Measurements from ENCODE around the gene PDCD11. TPM values are rescaled to one million over a fixed set of nuclear protein-coding genes. Genes with fewer than 3 reads are reported as not detected.
A peak's percentile ranks its signal among the peaks of the same experiment; 100 is the strongest.

The PDCD11 gene
- total RNA-seq, 1 experiment from 2014 or later, result 33.7 TPM

DNA sequence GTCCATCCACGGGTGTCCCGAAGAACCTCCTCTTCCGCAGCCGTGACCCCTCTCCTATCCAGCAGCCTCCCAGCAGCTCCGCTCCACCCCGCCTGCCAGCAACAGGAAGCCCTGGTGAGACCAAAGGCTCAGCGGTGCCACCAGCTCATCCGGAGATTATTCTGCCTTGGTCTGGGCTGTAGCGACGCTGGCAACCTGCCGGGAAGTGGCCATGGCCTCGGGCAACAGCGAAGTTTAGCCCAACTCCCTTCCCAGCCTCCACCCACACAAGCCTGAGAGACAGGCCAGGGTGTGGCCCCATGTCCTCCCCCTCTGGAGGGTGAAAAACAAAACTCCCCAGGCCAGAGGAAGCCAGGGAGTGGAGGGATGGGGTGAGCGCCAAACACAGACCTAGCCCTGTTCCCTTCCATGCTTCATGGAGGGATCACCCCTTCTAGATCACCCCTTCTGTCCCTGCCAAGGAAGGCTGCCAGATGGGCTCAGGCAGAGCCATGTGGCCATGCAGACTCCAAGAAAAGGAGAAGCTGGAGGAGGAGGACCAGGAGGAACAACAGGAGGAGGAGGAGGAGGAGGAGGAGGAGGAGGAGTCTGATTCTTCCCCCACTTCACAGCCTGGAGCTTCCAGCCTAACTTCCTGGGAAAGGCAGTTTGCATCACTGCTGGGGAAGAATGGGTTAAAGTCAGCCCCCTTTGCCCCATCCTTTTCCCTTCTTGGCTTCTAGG, 54.8 kb downstream of the PDCD11 start:
- DNase-seq (ENCODE audit: low spot score), result peak; percentile 88

DNA sequence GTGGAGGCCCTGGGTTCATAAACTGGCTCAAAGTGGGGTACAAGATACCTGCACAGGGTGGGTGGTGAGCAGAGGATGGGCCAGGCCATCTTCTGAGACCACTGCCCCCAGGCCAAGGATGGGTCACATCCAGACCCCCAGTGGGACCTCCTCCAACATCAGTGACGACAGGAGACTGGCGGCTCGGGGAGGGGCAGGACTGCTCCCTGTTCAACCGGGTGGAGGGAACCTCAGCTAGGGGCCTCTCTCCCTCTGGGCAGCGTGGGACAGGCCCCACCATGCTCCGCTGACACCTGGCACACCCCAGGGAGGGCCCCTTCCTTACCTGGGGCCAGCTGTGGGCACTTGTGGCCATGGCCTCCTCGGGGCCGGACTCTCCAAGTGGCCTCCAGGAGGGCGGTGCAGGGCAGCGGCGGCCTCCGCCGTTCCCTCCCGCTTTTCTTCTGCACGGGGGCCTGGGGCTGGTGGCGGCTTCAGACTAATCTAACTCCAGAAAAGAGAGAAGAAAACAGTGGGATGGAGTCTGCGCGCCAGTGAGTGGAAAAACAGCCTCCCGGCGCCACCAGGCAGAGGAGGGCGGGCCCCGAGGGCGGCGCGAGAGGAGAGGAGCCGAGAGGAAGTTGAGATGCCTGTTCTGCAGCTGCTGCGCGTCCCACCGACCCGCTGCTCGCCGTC, 55.5 kb downstream of the PDCD11 start, which contains the start of gene CALHM2:
TSS of gene CALHM2 (minus strand) at position 540 of the 675 bp plus-strand sequence. CDS start 2,429 bp downstream, outside the sequence.
- DNase-seq (ENCODE audit: low spot score), result peak; percentile 26

DNA sequence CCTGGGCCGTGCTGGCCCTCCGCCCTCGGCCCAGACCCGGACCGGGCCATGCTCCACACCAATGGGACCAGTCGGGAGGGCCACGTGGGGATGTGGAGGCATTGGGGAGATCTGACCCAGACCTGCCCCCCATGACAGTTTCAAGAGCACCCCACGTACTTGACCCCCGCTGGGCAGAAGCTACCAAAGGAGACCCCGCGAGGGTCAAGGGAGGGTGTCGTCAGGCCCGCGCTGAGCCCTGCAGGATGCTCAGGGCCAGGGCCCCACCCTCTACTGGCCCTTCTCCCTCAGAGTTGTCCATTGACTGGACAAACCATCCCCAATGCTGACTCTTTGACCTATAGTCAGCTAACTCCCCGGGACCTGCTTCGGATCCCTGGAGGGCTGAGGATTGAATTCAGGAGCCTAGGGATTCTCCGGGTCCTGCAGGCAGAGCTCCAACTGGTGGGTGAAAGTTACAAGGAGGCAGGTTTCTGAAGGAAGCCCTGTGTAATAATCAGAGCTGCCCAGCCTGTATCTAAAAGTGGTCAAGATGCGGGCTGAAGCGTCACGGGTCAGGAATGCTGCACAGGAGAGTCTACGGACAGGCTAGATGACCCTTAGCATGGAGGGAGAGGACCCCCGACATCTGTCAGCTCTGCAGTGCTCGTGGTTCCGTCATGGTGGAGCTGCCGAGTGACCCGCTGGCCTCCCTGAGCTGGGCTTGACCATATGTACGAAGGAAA, 56.2 kb downstream of the PDCD11 start:
- no peak for DNase-seq (ENCODE audit: low spot score)

DNA sequence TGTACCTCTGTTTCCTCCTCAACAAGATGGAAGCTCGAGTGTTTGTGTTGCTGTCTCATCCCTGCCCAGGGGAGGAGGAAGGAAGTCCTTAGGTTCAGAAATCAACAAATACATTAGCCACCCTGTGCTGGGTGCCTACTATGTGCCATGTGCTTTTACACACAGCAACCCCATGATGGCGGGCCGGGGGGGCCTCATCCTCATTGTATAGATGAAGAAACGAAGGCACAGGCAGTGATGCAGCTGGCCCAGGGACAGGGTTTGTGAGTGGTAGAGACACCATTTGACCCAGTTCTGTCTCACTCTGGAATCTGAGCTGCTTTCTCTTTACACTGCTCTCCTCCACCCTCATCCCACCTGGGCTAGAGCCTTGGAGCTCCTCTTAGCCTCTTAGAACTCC, 57.6 kb downstream of the PDCD11 start:
- DNase-seq (ENCODE audit: low spot score), result no peak

DNA sequence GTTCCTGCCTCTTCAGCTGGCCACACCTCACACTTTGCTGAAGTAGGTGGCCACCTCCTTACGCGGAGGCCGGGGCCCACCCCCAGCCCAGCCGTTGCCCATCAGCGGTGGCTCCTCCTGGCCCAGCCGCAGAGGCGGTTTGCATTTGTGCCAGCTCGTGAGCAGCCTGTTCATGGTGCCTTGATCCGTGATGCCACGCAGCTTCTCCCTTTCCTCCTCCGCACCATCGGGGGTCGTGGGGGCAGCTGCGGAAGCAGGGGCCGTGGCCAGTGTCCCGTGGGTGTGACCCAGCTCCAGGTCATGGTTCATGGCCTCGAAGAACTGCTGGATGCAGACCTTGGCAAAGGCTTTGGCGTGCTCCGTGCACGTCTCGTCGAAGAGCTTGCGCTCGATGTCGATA, 58.8 kb downstream of the PDCD11 start:
- no peak for DNase-seq (ENCODE audit: low spot score)

DNA sequence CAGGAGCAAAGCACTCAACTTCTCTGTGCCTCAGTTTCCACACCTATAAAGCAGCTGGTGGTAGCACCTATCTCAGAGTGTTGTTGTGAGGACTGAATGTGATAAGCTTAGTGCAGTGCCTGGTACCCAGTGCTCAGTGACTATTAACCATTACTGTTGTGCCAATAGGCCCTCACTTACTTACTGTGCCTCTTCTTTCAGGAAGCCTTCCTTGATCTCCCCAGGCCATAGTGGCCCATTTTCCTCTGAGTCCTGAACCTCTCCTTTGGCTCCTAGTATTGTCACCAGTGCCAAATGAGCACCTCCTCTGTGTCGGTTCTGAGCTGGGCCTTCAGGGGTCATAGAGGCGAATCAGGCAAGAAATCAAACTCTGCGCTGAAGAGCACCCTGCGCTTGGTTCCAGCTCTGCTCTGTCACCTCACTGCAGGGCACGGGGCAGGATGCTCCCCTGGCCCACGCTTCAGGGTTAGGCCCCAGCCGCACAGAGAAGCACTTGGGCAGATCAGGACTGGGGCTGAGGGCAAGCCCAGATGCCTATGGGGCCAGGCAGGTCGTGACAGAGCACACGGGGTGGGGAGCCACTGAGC, 59.7 kb downstream of the PDCD11 start:
- DNase-seq (ENCODE audit: low spot score), result no peak

DNA sequence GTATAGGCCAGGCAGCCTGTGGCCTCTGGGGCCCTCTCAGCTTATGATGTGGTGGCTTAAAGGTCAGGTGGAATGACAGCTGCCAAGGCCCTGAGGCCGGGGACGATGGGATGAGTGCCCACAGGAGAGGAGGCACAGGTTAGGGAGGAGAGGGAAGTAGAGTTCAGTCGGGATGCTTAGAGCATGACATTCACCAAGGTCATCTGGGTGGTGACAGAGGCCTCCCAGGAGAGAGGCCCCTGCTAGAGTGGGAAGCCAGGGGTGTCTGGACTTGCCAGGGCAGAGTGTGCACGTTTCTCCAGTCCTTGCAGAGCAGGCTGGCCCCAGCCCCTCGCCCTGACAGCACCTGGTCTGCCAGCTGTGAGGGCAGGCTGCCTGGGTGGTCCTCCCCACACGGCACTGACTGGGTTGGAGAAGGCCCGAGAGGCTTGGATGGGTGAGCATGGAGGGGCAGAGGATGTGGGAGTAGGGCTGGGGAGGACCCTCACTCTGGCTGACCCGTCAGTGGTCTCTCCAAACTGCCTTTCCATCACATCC, 60.8 kb downstream of the PDCD11 start:
- no peak for DNase-seq (ENCODE audit: low spot score)

DNA sequence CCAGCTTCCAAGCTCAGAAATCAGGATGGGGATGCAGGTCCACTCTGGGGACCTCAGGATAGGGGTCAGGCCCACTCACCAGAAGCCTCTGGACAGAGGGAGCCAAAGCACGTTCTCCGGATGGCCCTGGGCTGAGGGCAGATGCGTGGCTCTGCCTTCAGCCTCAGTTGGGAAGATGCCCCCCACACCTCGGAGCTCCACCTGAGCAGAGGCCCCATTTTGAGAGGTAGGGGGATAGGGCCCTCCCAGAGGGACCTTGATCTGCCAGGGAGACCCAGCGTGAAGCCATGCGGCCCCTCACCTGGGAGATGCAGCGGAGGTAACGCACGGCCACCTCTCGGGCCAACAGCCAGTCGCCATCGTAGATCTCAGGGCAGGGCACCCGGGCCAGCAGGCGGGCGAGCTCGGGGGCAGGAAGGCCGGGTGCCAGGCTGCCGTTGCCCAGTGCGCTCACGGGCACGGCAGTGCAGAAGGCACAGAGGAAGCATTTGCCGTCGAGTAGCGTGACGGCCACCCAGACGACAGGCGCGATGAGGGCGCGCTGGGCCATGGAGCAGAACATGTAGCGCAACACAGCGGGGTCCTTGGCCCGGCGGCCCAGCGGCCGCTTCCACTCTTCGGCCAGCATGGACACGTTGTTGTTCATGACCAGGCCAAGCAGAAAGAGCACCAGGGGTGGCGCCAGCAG, 61.6 kb downstream of the PDCD11 start:
- DNase-seq (ENCODE audit: low spot score), result no peak

DNA sequence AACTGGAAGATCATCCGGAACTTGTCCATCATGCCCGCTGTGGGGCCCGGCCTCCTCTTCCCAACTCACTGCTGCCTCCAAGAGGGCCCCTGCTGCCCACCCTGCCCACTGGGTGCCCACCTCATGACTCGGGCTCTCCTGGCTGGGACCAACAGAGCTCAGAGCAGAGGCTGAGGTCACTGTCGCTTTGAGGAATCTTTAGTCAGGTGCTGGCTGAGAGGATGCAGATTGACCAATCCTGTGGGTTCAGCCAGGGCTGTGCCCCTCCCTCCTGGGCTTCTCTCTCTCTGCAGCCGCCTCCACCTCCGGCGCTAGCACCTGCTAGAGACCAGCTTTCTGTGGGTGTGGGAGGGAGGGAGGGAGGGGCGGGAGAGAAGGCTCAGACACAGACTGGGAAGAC, 62.3 kb downstream of the PDCD11 start, which contains the start of gene CALHM1:
TSS of gene CALHM1 (minus strand) at position 181 of the 400 bp plus-strand sequence. CDS start at position 32, 149 bp downstream.
- no peak for DNase-seq (ENCODE audit: low spot score)

DNA sequence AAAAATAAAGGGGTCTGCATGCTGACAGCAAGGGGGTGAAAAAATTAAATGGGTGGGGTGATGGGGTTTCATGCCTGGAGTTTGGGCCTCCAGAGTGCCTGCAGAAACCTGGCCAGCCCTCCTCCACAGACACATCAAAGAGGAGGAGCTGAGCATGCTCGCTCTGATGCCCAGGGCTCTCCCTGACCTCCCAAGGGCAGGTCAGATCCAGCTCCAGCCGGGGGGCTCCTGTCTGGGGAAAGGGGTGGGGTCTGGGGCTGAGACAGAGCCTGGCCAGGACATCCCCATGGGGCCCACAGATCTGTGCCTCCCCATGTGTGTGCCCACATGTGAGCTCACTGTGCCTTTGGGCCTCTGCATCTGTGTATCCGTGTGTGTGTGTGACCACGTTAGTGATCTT, 63.2 kb downstream of the PDCD11 start:
- no peak for DNase-seq (ENCODE audit: low spot score)

DNA sequence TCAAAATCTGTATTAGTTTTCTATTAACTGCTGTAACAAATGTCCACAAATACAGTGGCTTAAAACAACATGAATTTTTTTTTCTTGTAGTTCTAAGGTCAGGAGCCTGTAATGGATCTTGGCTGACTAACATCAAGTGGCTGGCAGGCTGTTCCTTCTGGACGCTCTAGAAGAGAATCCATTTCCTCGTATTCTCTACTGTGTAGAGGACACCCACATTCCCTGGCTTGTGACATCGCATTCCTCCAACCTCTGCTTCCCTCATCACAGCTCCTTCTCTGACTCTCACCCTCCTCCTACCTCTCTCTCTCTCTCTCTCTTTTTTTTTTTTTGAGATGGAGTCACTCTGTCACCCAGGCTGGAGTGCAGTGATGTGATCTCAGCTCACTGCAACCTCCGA, 67.1 kb downstream of the PDCD11 start:
- DNase-seq (ENCODE audit: low spot score), result no peak

DNA sequence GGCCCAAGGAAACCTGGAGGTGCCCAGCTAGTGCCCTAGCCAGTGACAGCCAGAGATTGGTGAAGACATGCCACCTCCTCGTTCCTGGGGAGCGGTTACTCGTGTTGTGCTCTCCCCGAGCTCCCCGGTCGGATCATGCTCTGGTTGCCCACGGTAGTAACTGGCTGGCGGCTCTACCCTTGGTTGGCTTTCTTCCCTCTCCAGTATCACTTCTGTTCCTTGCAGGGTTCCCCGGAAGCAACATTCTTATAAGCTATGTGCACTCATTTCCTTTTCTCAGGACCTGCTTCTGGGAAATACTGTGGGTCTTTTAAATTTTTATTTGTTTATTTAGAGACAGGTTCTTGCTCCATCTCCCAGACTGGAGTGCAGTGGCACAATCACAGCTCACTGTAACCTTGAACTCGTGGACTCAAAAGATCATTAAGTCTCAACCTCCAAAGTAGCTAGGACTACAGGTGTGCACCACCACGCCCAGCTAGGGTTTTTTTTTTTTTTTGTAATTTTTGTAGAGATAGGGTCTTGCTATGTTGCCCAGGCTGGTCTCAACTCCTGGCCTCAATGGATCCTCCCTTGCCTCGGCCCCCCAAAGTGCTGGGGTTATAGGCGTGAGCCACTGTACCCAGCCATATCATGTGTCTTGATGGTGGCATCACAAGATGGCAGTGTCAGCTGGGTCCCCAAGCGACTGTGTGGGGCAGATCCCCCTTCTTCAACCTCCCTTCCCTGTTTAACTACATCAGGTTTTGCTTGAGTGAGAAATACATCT, 69.2 kb downstream of the PDCD11 start:
- DNase-seq (ENCODE audit: low spot score), result no peak

DNA sequence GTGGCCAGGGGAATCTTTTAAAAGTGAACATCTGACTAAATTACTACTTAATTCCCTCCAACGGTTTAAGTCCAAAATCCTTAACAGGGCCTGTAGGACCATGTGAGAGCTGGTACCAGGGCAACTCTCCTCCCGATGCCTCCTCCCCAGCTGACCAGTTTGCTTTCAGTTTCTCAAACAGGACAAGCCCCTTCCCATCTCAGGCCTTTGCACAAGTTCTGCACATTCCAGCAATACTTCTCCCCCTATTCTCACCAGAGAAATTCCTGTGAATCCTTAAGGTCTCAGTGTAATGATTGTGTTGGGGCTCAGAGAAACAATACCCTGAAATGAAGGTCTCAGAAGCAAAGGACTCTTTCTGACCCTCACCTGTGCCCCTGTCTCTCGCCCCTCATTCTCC, 70.3 kb downstream of the PDCD11 start:
- no peak for DNase-seq (ENCODE audit: low spot score)

DNA sequence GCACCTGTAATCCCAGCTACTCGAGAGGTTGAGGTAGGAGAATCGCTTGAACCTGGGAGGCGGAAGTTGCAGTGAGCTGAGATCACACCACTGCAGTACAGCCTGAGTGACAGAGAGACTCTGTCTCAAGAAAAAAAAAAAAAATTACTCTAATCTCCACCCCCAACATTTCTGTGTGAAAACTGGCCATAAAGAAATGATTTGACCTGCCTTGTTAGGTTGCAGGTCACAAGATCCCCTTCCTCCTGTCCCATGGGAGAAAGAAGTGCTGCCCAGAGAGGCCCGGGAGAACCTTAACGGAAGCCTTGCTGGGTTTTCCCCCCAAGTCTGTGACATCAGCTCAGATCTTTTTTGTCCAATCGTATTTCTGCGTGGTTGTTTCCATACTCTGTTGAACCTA, 71.0 kb downstream of the PDCD11 start:
- no peak for DNase-seq (ENCODE audit: low spot score)

DNA sequence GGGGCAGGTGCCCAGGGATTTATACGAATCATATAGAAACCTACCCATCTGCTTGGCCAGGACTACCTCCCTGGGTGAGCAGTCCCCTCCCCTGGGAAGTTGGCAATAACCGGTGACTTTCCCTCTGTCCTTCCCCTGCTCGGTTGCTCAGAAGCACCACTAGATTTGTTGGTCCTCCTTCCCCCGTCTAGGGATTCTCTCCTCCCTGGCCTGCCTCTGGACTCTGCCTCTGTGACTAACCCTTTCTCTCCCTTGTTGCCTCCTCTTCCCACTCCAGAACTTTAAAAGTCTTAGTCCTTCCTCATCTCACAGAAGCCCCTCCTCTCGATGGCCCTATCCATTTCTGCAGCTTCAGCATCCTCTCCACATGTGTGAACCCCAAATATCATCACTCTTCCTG, 72.8 kb downstream of the PDCD11 start:
- no peak for DNase-seq (ENCODE audit: low spot score)

DNA sequence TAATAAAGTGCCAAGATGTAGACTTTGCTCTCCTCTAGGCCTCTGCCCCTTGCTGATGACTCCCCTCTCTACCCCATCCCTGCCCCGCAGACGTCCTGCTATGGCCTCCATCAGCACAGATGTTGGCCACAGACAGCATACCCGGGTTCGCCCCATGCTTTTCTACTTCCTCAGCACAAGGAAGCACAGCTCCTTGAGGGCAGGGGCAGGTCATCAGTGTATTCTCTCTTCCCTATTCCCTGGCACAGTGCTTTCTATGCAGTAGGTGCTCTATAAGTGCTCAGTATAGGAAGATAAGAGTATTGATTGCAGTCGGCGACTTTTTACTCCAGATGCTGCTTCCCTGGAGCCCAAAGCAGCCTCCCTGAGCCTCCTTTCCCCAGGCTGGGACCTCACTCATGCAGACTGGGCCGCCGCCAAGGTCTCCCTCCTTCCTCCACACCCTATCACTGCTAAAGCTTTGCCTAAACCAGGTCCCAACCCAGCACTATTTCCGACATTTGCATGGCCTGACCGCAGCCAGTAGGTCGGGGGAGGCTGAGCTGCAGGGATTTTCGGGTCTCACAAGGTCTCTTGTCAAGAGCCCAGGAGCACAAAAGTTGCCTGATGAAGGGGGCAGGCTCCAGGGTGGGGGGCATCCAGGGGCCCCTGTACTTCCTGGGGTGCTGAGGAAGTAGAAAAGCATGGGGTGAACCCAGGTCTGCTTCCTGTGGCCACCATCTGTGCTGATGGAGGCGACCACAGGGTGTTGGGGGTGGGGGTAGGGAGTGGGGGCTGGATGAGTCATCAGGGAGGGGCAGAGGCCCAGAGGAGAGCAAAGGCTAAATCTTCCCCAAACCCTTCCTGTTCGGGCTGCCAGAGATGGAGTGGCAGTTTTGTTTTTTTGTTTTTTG, 74.6 kb downstream of the PDCD11 start:
- peak; percentile 65 for DNase-seq (ENCODE audit: low spot score)

DNA sequence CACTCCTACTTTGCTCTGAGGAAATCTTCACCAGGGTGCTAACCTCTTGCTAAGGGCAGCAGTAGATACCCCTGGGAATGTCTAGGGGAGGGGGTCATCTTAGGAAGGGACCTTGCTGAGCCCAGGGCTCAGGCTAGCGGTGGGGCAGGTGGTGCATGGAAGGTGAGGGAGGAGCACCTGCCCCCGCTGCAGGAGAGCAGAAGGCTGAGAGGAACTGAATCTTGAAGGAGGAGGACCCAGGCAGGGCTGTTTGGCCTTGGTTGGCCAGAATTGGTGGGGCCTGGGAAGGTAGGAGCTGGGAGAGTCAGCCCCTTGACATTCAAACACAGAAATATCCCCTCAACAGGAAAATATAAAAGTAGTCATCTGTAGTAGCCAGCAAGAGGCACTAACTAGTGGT, 75.6 kb downstream of the PDCD11 start:
- no peak for DNase-seq (ENCODE audit: low spot score)

DNA sequence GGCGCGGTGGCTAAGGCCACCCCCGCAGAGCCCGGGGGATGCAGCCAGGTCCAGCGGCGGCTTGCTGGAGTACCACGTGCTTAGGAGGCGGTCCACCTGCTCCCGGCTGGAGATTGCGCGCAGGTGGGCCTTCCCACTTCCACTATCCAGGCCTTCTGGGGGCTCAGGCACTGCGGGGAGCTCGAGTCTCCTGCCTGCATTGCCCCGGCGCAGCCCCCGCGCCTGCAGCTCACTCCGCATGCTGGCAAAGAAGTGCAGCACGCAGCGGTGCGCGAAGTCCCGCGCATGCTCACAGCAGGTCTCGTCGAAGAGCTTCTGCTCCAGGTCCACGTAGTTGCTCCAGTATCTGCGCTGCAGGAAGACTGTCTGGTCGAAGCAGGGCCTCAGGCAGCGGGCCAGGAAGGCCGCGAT, 76.8 kb downstream of the PDCD11 start:
- no peak for DNase-seq (ENCODE audit: low spot score)

DNA sequence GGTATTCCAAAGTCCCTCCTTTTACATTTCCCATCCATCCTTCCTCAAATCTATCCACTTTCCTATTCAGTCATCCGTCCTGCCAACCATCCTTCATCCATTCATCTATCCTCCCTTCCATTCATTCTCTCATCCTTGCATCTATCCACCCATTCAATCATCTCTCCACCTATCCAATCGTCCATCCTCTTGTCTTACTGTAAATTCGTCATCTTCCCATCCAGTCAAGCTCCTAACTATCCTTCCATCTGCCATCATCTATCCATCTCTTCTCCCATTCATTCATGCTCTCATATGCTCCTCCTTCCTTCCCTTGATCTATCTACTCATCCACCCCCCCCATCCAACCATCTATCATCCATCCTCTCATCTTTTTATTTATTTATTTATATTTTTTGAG, 77.7 kb downstream of the PDCD11 start:
- no peak for DNase-seq (ENCODE audit: low spot score)

DNA sequence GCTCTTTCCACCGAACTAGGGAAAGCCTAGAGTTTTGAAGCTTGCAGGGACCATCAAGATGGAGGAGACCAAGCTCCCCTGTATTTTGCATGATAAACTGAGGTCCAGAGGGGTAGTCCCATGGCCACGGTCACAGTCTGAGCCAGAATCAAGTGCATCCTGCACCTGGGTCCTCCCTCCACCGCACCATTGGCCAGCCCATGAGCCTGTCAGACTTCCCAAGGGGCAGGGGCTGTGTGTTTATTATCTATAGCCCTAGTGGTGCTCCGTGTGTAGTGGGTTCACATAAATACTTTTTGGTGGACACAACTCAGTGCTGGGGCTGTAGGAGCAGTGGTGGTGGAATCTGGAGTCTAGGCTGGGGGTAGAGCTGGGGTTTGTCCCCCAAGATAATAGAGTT, 79.0 kb downstream of the PDCD11 start:
- DNase-seq (ENCODE audit: low spot score), result no peak

All from A172 (cell line).